Measurements from ENCODE around the gene PRLR.
"Not testable (repeated sequence)": the region's sequence is repeated elsewhere in the genome, so short reads cannot be mapped to it uniquely, and the experiment has no call there.

The PRLR gene

GRCh38 chr5:35195472-35195852 is 34.8 kb downstream of the PRLR start:
- DNase-seq: no peak

- DNase-seq: no peak
These were observed 35.4 kb downstream of the PRLR start for GRCh38 chr5:35194635-35195471.

GRCh38 chr5:35192506-35192905 is 37.8 kb downstream of the PRLR start:
- DNase-seq: no peak

- not testable (repeated sequence) for DNase-seq
These were observed 40.5 kb downstream of the PRLR start for GRCh38 chr5:35189801-35190200.

GRCh38 chr5:35188031-35188457 is 42.2 kb downstream of the PRLR start:
- no peak for DNase-seq

- not testable (repeated sequence) for DNase-seq
These were observed 42.7 kb downstream of the PRLR start for GRCh38 chr5:35187621-35188020.

GRCh38 chr5:35186749-35187148 is 43.5 kb downstream of the PRLR start:
- no peak for DNase-seq

GRCh38 chr5:35185518-35185917 is 44.8 kb downstream of the PRLR start:
- no peak for DNase-seq

- DNase-seq: no peak
These were observed 46.7 kb downstream of the PRLR start for GRCh38 chr5:35183556-35183955.

GRCh38 chr5:35182910-35183535 is 47.3 kb downstream of the PRLR start:
- peak; percentile 59 for DNase-seq

GRCh38 chr5:35182486-35182885 is 47.8 kb downstream of the PRLR start:
- DNase-seq: no peak

GRCh38 chr5:35180046-35180445 is 50.2 kb downstream of the PRLR start:
- no peak for DNase-seq

- DNase-seq: no peak
These were observed 52.5 kb downstream of the PRLR start for GRCh38 chr5:35177783-35178182.

GRCh38 chr5:35172533-35172932 is 57.8 kb downstream of the PRLR start:
- DNase-seq: no peak

GRCh38 chr5:35171991-35172390 is 58.3 kb downstream of the PRLR start:
- no peak for DNase-seq

- DNase-seq: no peak
These were observed 59.2 kb downstream of the PRLR start for GRCh38 chr5:35171078-35171477.

- DNase-seq: no peak
These were observed 64.2 kb downstream of the PRLR start for GRCh38 chr5:35166043-35166442.

GRCh38 chr5:35164860-35165542 is 65.3 kb downstream of the PRLR start:
- no peak for DNase-seq

GRCh38 chr5:35163710-35164033 is 66.6 kb downstream of the PRLR start:
- no peak for DNase-seq

- no peak for DNase-seq
These were observed 67.2 kb downstream of the PRLR start for GRCh38 chr5:35162848-35163709.

GRCh38 chr5:35161652-35162273 is 68.5 kb downstream of the PRLR start:
- peak; percentile 11 for DNase-seq

- DNase-seq: no peak
These were observed 69.7 kb downstream of the PRLR start for GRCh38 chr5:35160486-35161116.
